Posterior vena cava (tissue), 2 donors: ENCODE results near the gene BTBD1. TPM values are rescaled to one million over a fixed set of nuclear protein-coding genes. Genes with fewer than 3 reads are reported as not detected.
"Not testable (repeated sequence)": the region's sequence is repeated elsewhere in the genome, so short reads cannot be mapped to it uniquely, and the experiment has no call there.

ENCODE experiments used
- DNase-seq: peaks from one replicate; pipeline ENCODE4 v3.0.0-alpha.2; 2020; ENCODE audit warnings: low spot score
- intact Hi-C, 2 donors: fragments of 100-400 bp; cut with DNase I; formaldehyde crosslinking; loops; one replicate each; pipeline versions ENCODE4 v1.14.1 to v1.14.2; 2022 to 2023
- total RNA-seq, 2 donors: library from RNA; stranded (reverse); fragmentation: NEBNext Ultra II Directional; extraction: Animal tissue kit (Norgen Biotek cat#: 25700); gene quantifications; one replicate each; pipeline ENCODE4 v1.2.1, GENCODE V29; 2021
- donor health status: DM: yes; HTN: yes; CAD: no.
- donor health status: DM: yes; HTN: yes; CAD: no.

BTBD1 gene
- total RNA-seq, 2 donors from 2014 or later = 42.4 TPM

DNA sequence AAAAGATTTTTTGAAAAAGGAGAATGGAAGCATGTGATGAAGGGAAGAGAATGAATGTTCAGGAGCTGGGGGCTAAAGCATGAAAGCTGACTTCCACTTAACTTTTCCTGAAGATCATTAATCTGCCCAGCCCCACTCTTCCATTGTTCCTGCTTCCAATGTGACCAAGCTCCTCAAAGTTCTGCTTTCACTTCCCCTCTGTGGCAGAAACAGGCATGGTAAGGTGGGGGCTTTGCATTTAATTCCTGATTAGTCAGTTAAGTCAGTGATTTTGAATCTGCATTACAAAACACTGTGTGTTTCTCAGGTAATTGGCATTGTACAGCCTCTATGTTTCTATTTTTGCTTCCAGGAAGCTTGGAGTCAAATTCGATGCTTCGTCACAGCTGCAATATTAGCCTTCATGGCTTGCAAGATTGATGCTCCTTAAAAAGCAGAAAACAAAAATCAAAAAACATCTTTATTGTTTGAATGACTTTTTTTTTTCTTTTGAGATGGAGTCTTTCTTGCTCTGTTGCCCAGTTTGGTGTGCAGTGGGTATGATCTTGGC is 33.1 kb upstream of the BTBD1 start:
- intact Hi-C loops = no loop called here
- DNase-seq = no peak

DNA sequence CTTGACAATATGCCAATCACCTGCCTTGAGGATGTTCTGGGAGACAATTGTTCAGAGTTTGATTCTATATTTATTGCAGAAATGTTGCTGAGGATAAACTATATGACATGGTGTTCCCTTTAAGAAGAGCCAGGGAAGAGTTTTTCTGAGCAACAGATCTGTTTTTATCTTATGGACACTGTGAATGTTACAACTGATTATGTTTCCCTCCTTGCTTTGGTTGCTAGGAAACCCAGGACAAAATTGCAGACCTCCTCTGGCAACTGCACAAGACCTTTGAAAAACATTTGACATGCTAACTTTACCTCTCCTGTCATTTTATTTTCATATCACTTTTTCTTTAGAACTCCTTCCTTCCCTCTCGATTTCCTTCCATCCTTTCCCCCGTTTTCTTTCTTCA is 32.2 kb upstream of the BTBD1 start:
- DNase-seq = no peak
- intact Hi-C loops = no loop called here

DNA sequence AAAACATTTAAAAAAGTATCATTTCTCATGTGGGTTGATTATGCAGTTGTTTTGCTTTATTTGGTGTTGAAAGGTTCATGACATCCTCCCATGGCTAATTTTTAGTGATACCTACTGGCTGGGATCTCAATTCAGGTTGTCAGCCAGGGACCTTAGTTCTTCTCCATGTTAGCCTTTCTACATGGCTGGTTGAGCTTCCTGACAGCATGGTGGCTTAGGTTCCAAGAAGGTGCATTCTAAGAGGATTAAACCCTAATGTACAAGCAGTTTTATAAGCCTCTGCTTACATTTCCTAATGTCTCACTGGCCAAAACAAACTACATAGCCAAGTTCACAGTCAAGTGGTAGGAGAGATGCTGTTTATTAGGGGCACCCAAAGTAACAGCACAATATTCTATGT is 31.0 kb upstream of the BTBD1 start:
- DNase-seq = no peak
- intact Hi-C loops = no loop called here

DNA sequence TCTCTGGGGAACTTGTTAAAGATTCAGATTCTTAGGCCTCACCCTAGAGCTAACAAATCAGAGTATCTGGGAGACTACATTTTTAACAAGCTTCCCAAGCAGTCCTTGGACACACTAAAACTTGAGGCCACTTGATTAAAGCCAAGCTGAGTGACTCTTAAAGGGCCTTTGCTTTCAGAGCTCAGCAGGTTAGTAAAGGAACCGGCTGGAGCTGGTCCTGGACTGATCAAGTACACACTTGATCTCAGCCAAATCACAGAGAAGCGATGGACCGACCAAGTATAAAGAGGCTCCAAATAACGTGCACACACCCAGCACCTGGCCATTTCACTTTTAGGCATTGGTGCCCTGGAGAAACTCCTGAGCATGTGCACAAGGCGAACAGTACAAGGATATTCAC is 27.5 kb upstream of the BTBD1 start:
- intact Hi-C loops = no loop called here
- DNase-seq = no peak

DNA sequence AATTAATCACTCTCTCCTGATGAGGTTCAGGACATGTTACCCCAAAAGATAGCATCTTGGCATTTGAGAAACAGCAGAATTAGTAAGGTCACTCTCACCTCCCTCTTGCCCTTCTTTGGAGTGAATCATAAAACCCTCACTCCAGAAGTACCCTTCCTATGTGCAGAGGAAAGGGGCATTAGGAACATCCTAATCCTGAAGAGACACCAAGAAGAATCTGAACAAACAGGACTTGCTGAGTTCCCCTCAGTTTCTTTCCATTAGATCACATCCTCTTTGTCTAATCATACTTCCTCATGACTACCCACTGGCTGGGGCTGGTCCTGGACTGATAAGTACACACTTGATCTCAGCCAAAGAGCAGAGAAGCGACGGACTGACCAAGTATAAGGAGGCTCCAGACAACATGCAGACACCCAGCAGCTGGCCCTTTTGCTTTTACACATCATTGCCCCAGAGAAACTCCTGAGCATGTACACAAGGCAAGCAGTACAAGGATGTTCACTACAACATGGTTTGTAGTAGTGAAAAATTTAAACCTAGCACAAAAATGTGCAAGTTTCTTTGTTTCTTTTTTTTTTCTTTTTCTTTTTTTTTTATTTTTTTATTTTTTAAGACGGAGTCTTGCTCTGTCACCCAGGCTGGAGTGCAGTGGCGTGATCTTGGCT is 25.4 kb upstream of the BTBD1 start:
- intact Hi-C loops = no loop called here
- no peak for DNase-seq

DNA sequence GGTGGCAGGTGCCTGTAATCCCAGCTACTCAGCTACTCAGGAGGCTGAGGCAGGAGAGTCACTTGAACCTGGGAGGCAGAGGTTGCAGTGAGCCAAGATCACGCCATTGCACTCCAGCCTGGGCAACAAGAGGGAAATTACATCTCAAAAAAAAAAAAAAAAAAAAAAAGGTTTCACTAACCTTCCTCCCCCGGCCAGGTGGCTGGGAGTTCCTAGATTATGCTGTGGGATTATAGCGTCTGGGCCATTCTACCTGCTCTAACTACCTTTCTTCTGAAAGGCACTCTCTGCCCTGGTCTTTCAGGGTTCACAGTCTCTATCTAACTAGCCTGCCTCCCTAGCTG is 24.9 kb upstream of the BTBD1 start:
- DNase-seq, intact Hi-C loops: not testable (repeated sequence)

- intact Hi-C loops = no loop called here
- no peak for DNase-seq
Measured at GRCh38 chr15:83090465-83090864, 23.4 kb upstream of the BTBD1 start.

DNA sequence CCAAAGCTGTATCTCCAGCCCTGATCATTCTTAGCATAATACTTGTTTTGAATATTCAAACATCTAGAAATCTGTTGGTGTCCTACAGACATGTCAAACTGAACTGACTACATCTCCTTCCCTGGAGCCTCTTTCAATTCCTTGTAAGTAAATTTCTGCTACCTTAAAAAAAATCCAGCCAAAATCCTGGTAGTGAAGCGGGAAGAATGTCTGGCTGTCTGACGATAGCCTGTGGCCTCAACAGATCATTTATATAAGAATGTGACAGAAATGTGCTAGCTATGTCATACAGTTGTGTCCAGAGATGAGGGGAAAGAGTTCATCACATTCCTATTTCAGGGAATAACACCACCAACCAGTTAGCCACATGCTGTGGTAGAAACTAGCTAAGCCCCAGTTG is 21.8 kb upstream of the BTBD1 start:
- intact Hi-C loops = no loop called here
- DNase-seq = no peak

GRCh38 chr15:83087576-83087975 is 20.5 kb upstream of the BTBD1 start:
- intact Hi-C loops = no loop called here
- no peak for DNase-seq

DNA sequence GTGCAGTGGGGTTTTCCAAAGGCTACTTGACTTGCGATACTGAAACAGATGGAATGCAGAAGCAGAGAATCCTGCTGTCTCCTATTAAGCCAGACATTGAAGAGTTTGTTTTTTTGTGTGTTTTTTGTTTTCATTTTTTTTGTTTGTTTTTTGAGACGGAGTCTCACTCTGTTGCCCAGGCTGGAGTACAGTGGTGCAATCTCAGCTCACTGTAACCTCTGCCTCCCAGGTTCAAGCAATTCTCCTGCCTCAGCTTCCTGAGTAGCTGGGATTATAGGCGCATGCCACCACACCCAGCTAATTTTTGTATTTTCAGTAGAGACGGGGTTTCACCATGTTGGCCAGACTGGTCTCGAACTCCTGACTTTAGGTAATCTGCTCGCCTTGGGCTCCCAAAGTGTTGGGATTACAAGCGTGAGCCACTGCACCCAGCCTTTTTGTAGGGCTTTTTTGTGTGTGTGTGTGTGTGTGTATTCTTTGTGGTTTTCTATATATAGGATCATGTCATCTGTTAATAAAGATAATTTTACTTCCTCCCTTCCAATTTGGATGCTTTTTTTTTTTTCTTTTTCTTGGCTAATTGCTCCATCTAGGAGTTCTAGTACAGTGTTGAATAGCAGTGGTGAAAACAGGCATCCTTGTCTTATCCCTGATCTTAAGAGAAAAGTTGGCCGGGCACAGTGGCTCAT is 19.0 kb upstream of the BTBD1 start:
- intact Hi-C loops, DNase-seq: not testable (repeated sequence)

DNA sequence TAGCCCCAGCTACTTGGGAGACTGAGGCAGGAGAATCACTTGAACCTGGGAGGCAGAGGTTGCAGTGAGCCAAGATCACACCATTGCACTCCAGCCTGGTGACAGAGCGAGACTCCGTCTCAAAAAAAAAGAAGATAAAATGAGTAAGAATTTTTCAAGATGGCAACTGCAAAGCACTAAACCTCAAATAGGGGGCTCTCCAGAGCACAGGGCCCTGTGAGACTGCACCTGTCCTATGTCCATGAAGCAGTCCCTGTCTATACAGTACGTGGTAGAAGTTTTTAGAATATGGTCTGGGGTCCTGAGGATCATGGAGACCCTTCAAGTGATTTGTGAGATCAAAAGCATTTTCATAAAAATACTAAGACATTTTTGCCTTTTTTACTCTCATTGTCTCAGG is 18.4 kb upstream of the BTBD1 start:
- DNase-seq, intact Hi-C loops: not testable (repeated sequence)

DNA sequence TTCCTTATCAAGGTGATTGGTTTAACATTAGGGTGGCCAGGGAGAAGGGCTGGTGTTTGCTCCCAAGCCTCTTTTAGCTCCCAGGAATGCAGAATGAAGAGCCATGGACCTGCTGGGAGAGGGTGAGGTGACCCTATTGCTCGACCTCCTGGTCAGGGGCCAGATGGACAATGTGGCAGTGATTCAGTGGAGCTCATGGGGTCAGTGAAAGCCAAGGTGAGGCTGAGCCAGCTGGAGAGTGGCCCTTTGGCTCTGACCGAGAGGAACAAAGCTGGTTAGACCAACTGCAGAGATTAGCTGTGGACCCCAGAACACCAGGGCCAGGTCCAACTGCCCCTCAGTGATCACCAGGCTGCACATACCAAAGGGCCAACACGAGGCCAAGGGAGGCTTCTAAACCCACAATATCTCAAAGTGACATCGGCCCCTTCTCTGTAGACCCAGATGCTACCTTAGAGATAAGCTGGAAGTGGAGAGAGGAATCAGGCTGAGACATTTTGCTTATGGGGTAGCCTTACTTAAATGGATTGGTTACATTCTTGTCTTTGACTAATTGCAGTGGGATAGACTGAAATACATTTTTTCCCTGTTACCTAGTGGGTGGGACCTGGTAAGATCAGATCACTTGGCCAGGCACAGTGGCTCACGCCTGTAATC is 15.8 kb upstream of the BTBD1 start:
- DNase-seq = no peak
- intact Hi-C loops = no loop called here

DNA sequence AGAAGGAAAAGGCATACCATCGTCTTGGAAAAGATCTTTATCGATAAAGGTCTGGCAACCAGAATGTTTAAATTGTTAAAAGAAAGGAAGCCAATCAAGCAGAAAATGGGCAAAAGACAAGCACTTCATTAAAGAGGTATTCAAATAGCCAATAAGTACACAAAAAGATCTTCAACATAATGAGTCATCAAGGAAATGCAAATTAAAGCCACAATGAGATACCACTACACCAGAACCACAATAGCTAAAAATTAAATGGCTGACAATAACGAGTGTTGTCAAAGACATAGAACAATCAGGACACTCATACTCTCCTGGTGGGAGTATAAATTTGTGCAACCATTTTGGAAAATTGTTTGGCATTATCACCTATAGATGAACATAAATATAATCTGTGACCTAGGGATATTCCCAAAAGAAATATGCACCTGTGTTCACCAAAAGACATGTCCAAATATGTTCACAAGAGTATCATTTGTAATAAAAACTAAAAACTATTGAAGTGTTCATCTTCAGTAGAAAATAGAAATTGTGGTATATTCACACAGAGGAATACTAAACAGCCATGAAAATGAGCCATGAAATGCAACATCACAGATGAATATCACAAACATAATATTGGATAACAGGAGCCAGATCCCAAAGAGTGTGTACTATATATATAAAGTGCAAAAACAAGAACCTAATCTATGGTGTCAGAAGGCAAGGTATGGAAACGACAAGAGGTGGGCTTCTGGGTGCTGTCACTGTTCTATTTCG is 14.4 kb upstream of the BTBD1 start:
- intact Hi-C loops = no loop called here
- DNase-seq = no peak

DNA sequence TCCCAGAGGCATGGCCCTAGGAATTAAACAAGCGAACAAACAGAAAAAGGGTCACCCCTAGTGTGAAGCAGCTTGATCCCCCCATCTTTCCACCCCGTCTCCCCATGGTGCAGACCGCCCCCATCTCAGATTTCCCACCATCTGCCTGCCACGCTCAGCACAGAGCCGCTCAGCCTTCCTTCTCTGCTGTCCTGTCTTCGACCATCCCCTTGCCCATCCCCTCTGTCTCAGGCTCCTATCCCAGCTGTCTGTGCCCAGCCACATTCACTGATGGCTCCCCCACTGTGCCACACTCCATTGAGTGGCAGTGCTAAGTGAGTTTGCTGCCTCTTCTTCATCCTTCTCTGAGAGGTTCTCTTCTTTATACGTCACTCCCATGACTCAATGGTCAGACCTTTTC is 11.7 kb upstream of the BTBD1 start:
- intact Hi-C loops = no loop called here
- no peak for DNase-seq

DNA sequence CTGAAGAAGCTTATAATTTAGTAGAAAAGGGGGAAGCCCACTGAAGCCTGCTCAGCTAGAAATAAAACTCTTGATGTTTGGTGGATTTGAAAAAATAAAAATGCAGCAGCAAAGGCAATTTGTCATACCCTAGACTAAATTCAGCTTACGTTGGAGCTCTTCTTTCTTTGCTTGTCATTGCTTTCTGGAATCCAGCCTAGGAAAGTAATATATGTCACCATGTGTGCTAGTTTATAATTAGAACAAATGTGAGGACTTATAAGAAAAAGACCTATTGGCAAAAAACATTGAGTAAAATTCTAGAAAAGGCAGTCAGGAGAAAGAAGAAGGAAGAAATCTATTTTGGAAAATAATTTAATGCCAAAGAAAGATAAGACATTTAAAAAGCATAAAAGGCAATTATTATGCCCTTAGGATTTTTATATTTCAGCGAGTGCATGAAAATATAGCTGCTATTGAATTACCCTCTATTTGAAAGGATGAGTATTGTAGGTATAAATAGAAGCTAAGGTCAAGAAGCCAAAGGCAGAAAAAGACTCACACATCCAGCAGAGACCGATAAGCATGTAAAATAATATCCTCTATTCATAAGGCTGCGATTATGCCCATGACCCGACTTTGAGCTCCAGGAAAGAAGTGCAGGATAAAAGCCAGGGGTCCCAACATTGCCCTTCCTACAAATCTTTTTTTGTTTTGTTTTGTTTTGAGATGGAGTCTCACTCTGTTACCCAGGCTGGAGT is 10.6 kb upstream of the BTBD1 start:
- intact Hi-C loops = no loop called here
- DNase-seq = no peak

- not testable (repeated sequence) for DNase-seq
- intact Hi-C loops = loop anchor here (5.0 to 10.0 kb wide), 2 partner anchors 54 to 57 kb away; partner anchors contain the start of gene C15orf40 (in 2 of the 2)
Measured at GRCh38 chr15:83069211-83069642, 2.2 kb upstream of the BTBD1 start.

GRCh38 chr15:83068054-83068453 is 1.0 kb upstream of the BTBD1 start:
- intact Hi-C loops = loop anchor here (5.0 to 10.0 kb wide), 2 partner anchors 53 to 56 kb away; partner anchors contain the start of gene C15orf40 (in 2 of the 2)

DNA sequence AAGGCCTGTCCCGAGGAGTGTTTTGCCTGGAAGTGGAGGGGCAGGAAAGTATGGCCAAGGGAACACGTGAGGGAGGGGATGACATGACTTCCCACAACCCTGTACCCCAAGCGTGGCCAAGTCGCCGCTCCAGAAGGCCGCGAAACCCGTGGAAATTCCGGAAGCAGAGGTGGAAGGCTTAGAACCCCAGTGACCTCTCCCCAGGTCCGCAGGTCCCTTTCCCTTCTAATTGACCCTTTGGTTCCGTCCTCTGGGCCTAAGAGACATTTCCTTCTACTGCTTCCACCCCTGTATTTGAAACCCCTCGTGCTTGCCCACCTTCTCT is 548 bp upstream of the BTBD1 start:
- intact Hi-C loops = loop anchor here (5.0 to 10.0 kb wide), 2 partner anchors 53 to 55 kb away; partner anchors contain the start of gene C15orf40 (in 2 of the 2)
- no peak for DNase-seq

More at GRCh38 chr15:83068054-83068453, 1.0 kb upstream of the BTBD1 start:
- no peak for DNase-seq
